Right lobe of liver (tissue), 4 donors: ENCODE results near the gene RHO.

Experiments
- CTCF ChIP-seq, 4 donors: fragments of 200-600 bp in 3 of 4; fragments of 450-650 bp in 1 of 4; IDR thresholded peaks; one replicate each; pipeline versions ENCODE4 v1.5.1 to v1.8.0; 2016 to 2022; ENCODE audit warnings: antibody characterized with exemption in 4 of 4, mild to moderate bottlenecking in 2 of 4
- POLR2A ChIP-seq: fragments of 450-650 bp; IDR thresholded peaks from one replicate; pipeline ENCODE4 v1.6.1; 2017; ENCODE audit warnings: antibody characterized with exemption, mild to moderate bottlenecking
- donor health status: DM: no; HTN: no; CAD: no.
- donor health status: DM: no; HTN: no; CAD: no.
- donor health status: DM: no; HTN: yes; CAD: no.

DNA sequence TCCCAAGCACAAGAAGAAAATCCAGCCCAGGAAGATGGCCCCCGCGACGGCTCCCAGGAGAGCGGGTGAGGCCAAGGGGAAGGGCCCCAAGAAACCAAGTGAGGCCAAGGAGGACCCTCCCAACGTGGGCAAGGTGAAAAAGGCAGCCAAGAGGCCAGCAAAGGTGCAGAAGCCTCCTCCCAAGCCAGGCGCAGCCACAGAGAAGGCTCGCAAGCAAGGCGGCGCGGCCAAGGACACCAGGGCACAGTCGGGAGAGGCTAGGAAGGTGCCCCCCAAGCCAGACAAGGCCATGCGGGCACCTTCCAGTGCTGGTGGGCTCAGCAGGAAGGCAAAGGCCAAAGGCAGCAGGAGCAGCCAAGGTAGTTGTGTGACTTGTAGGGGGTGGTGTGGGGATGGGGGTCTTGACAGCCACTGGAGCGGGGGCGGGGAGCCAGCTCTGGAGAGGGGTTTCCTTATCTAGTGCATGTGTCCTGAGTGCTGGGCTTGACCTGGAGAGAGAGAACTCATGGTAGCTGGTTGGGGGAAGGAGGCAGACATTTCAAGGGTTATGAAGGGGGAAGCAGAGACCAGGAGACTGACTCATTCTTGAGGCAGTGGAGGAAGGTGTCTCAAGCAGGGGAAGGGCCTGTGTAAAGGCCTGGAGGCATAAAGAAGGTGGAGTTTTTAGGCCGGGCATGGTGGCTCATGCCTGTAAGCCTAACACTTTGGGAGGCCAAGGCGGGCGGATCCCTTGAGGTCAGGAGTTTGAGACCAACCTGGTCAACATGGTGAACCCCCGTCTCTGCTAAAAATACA is 20.8 kb downstream of the RHO start:
- TF ChIP-seq CTCF (IDR thresholded peaks at IDR 0.05) (no peak), POLR2A (no peak)
